ENCODE data around the gene NUDT8. TPM values are rescaled to one million over a fixed set of nuclear protein-coding genes. Genes with fewer than 3 reads are reported as not detected.

The NUDT8 gene
- total and polyA plus RNA-seq, 9 of the 15 experiments (the other 6 are each of a cell fraction or from before 2014, with no cell fraction given), result 0.23 to 27.8 (median 5.0) TPM

GRCh38 chr11:67613313-67613959, 16.3 kb downstream of the NUDT8 start (continued):
- TF ChIP-seq, protein P1, sequence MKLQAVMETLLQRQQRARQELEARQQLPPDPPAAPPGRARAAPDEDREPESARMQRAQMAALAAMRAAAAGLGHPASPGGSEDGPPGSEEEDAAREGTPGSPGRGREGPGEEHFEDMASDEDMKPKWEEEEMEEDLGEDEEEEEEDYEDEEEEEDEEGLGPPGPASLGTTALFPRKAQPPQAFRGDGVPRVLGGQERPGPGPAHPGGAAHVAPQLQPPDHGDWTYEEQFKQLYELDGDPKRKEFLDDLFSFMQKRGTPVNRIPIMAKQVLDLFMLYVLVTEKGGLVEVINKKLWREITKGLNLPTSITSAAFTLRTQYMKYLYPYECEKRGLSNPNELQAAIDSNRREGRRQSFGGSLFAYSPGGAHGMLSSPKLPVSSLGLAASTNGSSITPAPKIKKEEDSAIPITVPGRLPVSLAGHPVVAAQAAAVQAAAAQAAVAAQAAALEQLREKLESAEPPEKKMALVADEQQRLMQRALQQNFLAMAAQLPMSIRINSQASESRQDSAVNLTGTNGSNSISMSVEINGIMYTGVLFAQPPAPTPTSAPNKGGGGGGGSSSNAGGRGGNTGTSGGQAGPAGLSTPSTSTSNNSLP (IDR thresholded peaks at IDR 0.05; ENCODE audit: borderline replicate concordance, low read depth, low read length), result no peak
- TF ChIP-seq ZNF444 (CRISPR knock-in tag; IDR thresholded peaks at IDR 0.05) (no peak), POLR2G (IDR thresholded peaks at IDR 0.05; ENCODE audit: low read depth, low read length) (peak; percentile 15; the same call in 1 of the 2 replicates)

DNA sequence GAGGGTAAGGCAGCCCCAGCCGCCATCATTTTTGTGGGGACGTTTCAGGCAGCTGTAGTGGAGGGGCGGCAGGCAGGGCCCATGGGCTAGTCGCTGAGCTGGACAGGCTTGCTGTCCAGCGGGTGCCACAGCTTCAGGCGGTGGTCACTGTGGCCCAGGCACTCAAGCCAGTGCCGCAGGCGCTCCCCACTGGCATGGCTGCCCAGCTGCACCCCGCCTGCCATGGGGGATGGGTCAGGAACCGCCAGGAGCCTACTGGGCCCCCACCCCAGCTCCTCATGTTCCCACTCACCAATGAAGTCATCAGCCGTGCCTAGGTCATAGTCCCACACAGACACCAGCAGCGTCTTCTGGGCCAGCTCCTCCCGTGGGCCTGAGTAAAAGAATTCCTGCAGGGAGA, 17.0 kb downstream of the NUDT8 start:
- no peak overlapping the region for H2AFZ ChIP-seq (ENCODE audit: low read depth, low read length)
- H3K4me1 ChIP-seq (replicated peaks in 1 of 2; ENCODE audit: control insufficient read depth in 2 of 2, insufficient read depth in 2 of 2, low read length in 2 of 2), result peaks cover 9 to 77% of the 10 kb centered on the region in 2 experiments; a peak in 4 of 5 replicates
- H3K79me2 ChIP-seq (ENCODE audit: control insufficient read depth, insufficient read depth, low read length), result peaks cover 19% of the 10 kb centered on the region
- no TSS peak for BruUV-seq (replicated peaks)
- ChIA-PET POLR2A (interaction anchor here (0.5 to 3.4 kb wide), 5 partner anchors 8 to 190 kb away, joined by 3 to 36 read pairs (median 3); partner anchors contain the start of gene NUDT8), CTCF (ENCODE audit: low intra/inter-chr PET ratio) (no interaction called here)
- H3K36me3 ChIP-seq (ENCODE audit: control insufficient read depth, insufficient read depth, low read length), result peaks cover 58% of the 10 kb centered on the region
- DNase-seq (ENCODE audit: extremely low read depth in 1 of 4, low spot score in 3 of 4) (no peak), ATAC-seq (no peak), FAIRE-seq (no peak)
- H3K4me2 ChIP-seq (ENCODE audit: insufficient read depth, low read length), result no peak overlapping the region
- no peak overlapping the region for H3K4me3 ChIP-seq
- in situ Hi-C loops (cut with MboI), result no loop called here
- H3K27me3 ChIP-seq (ENCODE audit: control insufficient read depth in 2 of 2, insufficient read depth in 2 of 2, low read length in 2 of 2), result no peaks in the 10 kb centered on the region
- TF ChIP-seq ZBTB7A (IDR thresholded peaks at IDR 0.05; ENCODE audit: borderline replicate concordance, control insufficient read depth, low read depth, low read length), result no peak
- TF ChIP-seq PCBP1 (IDR thresholded peaks at IDR 0.05; ENCODE audit: low read depth, low read length, poor library complexity, severe bottlenecking), result no peak
- no peak for TF ChIP-seq TRIM28 (IDR thresholded peaks at IDR 0.05)
- TF ChIP-seq, protein P2, sequence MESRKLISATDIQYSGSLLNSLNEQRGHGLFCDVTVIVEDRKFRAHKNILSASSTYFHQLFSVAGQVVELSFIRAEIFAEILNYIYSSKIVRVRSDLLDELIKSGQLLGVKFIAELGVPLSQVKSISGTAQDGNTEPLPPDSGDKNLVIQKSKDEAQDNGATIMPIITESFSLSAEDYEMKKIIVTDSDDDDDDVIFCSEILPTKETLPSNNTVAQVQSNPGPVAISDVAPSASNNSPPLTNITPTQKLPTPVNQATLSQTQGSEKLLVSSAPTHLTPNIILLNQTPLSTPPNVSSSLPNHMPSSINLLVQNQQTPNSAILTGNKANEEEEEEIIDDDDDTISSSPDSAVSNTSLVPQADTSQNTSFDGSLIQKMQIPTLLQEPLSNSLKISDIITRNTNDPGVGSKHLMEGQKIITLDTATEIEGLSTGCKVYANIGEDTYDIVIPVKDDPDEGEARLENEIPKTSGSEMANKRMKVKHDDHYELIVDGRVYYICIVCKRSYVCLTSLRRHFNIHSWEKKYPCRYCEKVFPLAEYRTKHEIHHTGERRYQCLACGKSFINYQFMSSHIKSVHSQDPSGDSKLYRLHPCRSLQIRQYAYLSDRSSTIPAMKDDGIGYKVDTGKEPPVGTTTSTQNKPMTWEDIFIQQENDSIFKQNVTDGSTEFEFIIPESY (CRISPR knock-in tag; IDR thresholded peaks at IDR 0.05), result peak; percentile 71; the same call in 1 of the 2 replicates
- TF ChIP-seq, protein P3, sequence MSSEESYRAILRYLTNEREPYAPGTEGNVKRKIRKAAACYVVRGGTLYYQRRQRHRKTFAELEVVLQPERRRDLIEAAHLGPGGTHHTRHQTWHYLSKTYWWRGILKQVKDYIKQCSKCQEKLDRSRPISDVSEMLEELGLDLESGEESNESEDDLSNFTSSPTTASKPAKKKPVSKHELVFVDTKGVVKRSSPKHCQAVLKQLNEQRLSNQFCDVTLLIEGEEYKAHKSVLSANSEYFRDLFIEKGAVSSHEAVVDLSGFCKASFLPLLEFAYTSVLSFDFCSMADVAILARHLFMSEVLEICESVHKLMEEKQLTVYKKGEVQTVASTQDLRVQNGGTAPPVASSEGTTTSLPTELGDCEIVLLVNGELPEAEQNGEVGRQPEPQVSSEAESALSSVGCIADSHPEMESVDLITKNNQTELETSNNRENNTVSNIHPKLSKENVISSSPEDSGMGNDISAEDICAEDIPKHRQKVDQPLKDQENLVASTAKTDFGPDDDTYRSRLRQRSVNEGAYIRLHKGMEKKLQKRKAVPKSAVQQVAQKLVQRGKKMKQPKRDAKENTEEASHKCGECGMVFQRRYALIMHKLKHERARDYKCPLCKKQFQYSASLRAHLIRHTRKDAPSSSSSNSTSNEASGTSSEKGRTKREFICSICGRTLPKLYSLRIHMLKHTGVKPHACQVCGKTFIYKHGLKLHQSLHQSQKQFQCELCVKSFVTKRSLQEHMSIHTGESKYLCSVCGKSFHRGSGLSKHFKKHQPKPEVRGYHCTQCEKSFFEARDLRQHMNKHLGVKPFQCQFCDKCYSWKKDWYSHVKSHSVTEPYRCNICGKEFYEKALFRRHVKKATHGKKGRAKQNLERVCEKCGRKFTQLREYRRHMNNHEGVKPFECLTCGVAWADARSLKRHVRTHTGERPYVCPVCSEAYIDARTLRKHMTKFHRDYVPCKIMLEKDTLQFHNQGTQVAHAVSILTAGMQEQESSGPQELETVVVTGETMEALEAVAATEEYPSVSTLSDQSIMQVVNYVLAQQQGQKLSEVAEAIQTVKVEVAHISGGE (CRISPR knock-in tag; IDR thresholded peaks at IDR 0.05), result no peak
- 0 out of 2 replicates have a peak, but pooled peaks have one; percentile 7 for TF ChIP-seq PML (IDR thresholded peaks at IDR 0.05; ENCODE audit: low read length)
- no peak for TF ChIP-seq PHF20 (IDR thresholded peaks at IDR 0.05; ENCODE audit: partially characterized antibody)
- H3K9me3 ChIP-seq (replicated peaks; ENCODE audit: control insufficient read depth, insufficient read depth, low read depth, low read length), result 0 out of 2 replicates have a peak, but pooled peaks cover 2% of the 10 kb centered on the region
- H4K20me1 ChIP-seq (replicated peaks; ENCODE audit: control insufficient read depth, insufficient read depth, low read length), result no peaks in the 10 kb centered on the region
- intact Hi-C loops (cut with micrococcal nuclease), result no loop called here
- 84% methylated on average over 8 of the region's 13 CpGs for WGBS (ENCODE audit: insufficient coverage, low coverage, missing lambda C conversion rate)
- H3K27ac ChIP-seq (ENCODE audit: extremely low read depth, low read depth, low read length), result no peak overlapping the region
- H3K9ac ChIP-seq (ENCODE audit: insufficient read depth in 1 of 2, low read depth in 2 of 2, low read length in 2 of 2), result peak overlapping the region in 1 of 2 experiments; percentile 73; a peak in 2 of 4 replicates
- H3K9me1 ChIP-seq (ENCODE audit: control insufficient read depth, insufficient read depth, low read length), result no peaks in the 10 kb centered on the region

Data from K562 (cell line).